Measurements from ENCODE around the gene CCDC9B.

CCDC9B gene

GRCh38 chr15:40306908-40307307 is 33.8 kb downstream of the CCDC9B start:
- DNase-seq, result no peak

- DNase-seq, result no peak
These were observed 34.4 kb downstream of the CCDC9B start for GRCh38 chr15:40306371-40306770.

GRCh38 chr15:40305281-40305680 is 35.5 kb downstream of the CCDC9B start:
- DNase-seq, result no peak

GRCh38 chr15:40303576-40303975 is 37.2 kb downstream of the CCDC9B start:
- no peak for DNase-seq

- no peak for DNase-seq
These were observed 37.8 kb downstream of the CCDC9B start for GRCh38 chr15:40302981-40303380.

GRCh38 chr15:40302288-40302886 is 38.4 kb downstream of the CCDC9B start:
- DNase-seq, result no peak

- DNase-seq, result no peak
These were observed 39.1 kb downstream of the CCDC9B start for GRCh38 chr15:40301467-40302179.

- DNase-seq, result no peak
These were observed 40.0 kb downstream of the CCDC9B start for GRCh38 chr15:40300771-40301170.

- no peak for DNase-seq
These were observed 40.4 kb downstream of the CCDC9B start for GRCh38 chr15:40300367-40300766.

GRCh38 chr15:40298216-40298935 is 42.4 kb downstream of the CCDC9B start:
- no peak for DNase-seq

GRCh38 chr15:40297356-40297755 is 43.4 kb downstream of the CCDC9B start:
- no peak for DNase-seq

- no peak for DNase-seq
These were observed 44.0 kb downstream of the CCDC9B start for GRCh38 chr15:40296561-40297230.

- DNase-seq, result no peak
These were observed 44.7 kb downstream of the CCDC9B start for GRCh38 chr15:40295877-40296560.

- no peak for DNase-seq
These were observed 45.4 kb downstream of the CCDC9B start for GRCh38 chr15:40295297-40295696.

GRCh38 chr15:40293905-40294895 is 46.5 kb downstream of the CCDC9B start:
- DNase-seq, result no peak

- DNase-seq, result no peak
These were observed 47.7 kb downstream of the CCDC9B start for GRCh38 chr15:40293006-40293405.

GRCh38 chr15:40292246-40292645 is 48.5 kb downstream of the CCDC9B start:
- DNase-seq, result no peak

GRCh38 chr15:40290918-40291574 is 49.7 kb downstream of the CCDC9B start:
- no peak for DNase-seq

GRCh38 chr15:40290545-40290917 is 50.2 kb downstream of the CCDC9B start:
- no peak for DNase-seq

- DNase-seq, result no peak
These were observed 51.5 kb downstream of the CCDC9B start for GRCh38 chr15:40289140-40289775.

GRCh38 chr15:40287968-40288367 is 52.8 kb downstream of the CCDC9B start:
- no peak for DNase-seq
